ENCODE measurements around the gene PRAC1.

Gene PRAC1

DNA sequence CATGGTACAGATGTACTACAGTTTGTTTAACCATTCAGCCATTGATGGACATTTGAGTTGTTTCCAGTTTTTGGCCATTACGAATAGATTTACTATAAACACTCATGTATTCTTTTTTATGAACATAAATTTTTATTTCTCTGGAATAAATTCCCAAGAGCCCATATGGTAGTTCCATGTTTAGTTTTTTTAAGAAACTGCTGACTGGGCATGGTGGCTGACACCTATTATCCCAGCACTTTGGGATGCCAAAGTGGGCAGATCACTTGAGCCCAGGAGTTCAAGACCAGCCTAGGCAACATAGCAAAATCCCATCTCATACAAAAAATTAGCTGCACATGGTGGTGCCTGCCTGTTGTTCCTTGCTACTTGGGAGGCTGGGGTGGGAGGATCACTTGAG, 30.3 kb downstream of the PRAC1 start:
- DNase-seq, result no peak

DNA sequence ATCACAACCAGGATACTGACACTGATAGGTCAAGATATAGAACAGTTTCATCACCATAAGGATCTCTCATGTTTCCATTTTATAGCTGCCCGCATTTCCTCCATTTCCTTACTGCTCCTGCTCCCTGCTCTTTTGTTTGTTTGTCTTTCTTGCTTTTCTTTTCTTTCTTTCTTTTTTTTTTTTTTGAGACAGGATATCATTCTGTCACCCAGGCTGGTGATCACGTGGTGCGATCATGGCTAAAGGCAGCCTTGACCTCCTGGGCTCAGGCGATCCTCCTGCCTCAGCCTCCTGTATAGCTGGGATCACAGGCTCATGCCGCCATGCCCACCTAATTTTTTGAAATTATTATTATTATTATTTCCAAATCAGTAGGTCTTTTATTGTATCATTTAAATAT, 31.7 kb downstream of the PRAC1 start:
- DNase-seq, result no peak

DNA sequence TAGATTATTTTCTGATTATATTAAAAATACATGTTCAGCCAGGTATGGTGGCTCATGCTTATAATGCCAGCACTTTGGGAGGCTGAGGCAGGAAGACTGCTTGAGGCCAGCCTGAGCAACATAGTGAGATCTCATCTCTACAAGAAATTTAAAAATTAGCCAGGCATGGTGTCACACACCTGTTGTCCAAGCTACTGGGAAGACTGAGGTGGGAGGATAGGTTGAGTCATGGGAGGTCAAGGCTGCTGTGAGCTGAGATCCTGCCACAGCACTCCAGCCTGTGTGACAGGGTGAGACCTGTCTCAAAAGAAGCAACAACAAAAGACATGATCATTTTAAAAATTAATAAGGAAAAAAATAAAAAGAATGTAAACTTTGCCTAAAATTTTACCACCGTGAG, 40.7 kb downstream of the PRAC1 start:
- DNase-seq, result no peak

DNA sequence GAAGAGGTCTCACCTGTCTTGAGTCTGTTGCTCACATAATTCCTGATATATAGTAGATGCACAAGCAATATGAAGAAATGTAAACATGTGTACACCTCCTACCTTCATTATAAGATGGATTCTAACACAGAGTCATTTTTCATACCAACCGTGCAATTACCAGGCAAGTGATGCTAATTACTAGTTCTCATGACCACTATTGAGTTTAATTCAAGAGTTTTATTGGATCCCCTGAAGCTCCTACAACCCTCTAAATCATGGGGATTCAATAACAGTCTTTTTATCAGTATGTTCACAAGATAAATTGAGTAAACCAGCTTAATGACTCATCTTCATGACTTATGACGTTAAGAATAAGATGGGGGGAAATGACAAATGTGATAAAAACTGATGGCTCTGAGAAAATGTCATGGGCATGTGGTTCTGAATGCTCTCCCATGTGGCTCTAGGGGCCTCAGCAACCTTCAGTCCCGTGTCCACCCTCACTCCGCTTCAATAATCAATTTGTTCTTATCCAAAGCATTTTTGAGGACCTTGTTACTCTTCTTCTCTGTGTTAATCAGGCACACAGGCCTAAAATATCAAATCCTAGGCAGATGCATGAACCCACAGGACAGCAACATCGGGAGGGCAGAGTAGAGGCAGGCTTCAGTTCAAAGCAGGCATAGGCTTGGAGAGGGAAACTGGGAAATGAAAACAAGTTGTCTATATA, 42.8 kb downstream of the PRAC1 start:
- DNase-seq, result no peak

DNA sequence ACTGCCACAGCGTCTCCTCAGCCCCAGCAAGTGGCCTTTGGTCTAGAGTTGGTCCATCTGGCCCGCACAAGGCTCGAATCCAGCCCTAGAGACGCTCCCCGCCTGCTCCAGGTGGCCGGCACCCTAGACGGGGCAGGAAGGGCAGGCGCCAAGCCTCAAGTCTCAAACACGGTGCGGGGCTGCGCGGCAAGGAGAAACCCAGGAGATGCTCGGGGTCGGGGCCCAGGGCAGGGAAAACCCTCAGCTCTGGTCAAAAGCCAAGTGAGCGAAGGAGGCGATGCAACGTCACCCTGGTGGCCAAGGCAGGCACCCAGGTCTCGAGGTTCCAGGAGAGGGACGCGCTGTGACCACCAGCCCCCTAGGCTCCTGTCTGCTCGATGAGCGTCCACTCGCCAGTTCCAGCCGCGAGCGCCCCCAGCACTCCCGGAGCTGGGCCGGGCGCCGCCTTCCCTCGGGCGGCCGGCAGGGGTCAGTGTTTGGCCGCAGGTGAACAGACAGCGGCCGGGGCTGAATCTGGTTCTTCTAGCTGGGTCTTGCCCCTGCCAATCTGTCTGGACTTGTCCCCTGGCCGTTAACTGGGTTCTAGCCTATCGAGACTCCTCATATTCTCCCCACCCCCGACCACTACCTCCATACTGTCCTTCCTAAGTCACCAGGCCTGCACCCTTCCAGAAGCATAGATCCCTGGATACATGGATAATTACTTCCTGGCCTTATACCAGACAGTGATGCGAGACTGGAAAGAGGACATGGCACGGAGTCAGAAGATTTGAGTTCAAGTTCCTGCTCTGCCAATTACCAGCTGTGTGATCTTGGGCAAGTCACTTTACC, 44.0 kb downstream of the PRAC1 start:
- DNase-seq, result no peak

DNA sequence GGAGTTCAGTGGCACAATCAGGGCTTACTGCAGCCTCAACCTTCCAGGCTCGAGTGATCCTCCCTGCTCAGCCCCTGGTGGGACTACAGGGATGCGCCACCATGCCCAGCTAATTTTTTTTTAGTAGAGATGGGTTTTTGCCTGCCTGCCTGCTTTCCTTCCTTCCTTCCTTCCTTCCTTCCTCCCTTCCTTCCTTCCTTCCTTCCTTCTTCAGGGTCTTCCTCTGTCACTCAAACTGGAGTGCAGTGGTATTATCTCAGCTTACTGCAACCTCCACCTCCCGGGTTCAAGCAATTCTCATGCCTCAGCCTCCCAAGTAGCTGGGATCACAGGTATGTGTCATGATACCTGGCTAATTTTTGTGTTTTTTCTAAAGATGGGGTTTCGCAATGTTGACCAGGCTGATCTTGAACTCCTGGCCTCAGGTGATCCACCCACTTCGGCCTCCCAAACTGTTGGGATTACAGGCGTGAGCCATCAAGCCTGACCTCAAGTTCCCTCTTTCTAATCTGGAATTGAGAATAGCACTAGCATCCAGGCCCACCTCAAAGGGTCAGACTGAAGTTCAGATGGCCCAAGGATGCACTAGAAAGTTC, 45.3 kb downstream of the PRAC1 start:
- DNase-seq, result no peak

DNA sequence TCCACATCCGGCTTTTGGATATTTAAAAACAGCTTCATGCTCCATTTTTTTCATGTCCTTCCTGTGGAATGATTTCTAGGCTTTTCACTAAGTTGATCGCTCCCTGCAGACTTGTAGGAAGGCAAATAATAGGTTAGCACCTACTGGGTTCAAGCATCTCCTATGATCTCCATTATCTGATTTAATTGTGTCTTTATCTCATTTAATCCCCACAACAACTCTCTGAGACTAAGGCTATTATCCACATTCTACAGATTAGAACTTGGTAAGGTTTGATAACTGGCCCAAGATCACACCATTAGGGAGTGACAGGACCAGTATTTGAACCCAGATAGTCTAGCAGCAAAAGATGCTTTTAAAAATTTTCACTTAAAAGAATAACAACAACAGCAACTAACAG, 50.0 kb downstream of the PRAC1 start:
- no peak for DNase-seq
